Activated CD8-positive, alpha-beta T cell treated with anti-CD3 and anti-CD28 coated beads, Interleukin-2, amount 10 ng/mL, durations not matched to agents 7 days and 5 days (primary cell): ENCODE results near the gene ZNF783. TPM values are rescaled to one million over a fixed set of nuclear protein-coding genes. Genes with fewer than 3 reads are reported as not detected.

Source experiments
- ATAC-seq: fragments of 150-1000 bp; cut with Tn5 transposase; one replicate; pipeline ENCODE4 v1.10.0; 2021; ENCODE audit warnings: moderate library complexity
- CTCF ChIA-PET: fragments of 350-600 bp; sonication (Branson Sonifier 250); formaldehyde crosslinking; loops from one replicate; lab custom pipeline; 2021; ENCODE audit warnings: antibody characterized with exemption; lab: Charles Lee
- POLR2A ChIA-PET: fragments of 350-600 bp; sonication (Branson Sonifier 250); formaldehyde crosslinking; loops from one replicate; lab custom pipeline; 2021; ENCODE audit warnings: antibody characterized with exemption; lab: Charles Lee
- DNase-seq: peaks from one replicate; pipeline ENCODE4 v3.0.0-alpha.2; 2020
- H3K27ac Mint-ChIP-seq: one replicate; pipeline ENCODE4 v1.8.0; 2021; ENCODE audit warnings: mild to moderate bottlenecking, mixed read lengths
- H3K27me3 Mint-ChIP-seq: one replicate; pipeline ENCODE4 v1.8.0; 2021; ENCODE audit warnings: low read depth, mixed read lengths
- H3K36me3 Mint-ChIP-seq: one replicate; pipeline ENCODE4 v1.8.0; 2021; ENCODE audit warnings: low read depth, mixed read lengths
- H3K4me1 Mint-ChIP-seq: one replicate; pipeline ENCODE4 v1.8.0; 2021; ENCODE audit warnings: low read depth, mixed read lengths
- H3K4me3 Mint-ChIP-seq: one replicate; pipeline ENCODE4 v1.8.0; 2021; ENCODE audit warnings: mild to moderate bottlenecking, mixed read lengths
- H3K9me3 Mint-ChIP-seq: one replicate; pipeline ENCODE4 v1.8.0; 2022; ENCODE audit warnings: mixed read lengths; ENCODE audit not compliant: insufficient read depth
- total RNA-seq, 2 experiments: library from RNA; stranded (reverse); gene quantifications; one replicate each; pipeline ENCODE4 v1.2.3, GENCODE V29; 2021

Gene ZNF783
- total RNA-seq, 2 experiments from 2014 or later, result 12.7 to 12.9 TPM

DNA sequence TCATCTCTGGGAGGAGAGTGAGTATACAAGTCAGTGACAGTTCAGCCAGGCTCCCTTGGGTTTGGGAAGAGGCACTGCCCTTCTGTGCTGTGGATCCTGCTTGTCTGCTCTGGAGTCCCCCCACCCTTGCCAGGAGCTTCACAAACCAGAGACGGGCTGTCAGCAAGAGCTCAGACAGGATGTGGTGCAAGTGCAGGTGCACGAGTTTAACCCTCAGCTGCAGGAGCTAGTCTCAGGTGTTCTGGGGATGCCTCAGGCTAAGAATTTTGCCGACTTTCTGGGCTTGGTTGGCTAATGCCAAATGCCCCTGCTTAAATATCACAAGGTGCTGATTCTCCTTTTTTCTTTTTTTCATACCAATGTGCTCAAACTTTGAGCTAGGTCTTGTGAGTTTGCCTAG is 22.3 kb downstream of the ZNF783 start:
- no peaks in the 10 kb centered on the region for H3K27me3 Mint-ChIP-seq
- DNase-seq (peak; percentile 65), ATAC-seq (peak; percentile 10)
- ChIA-PET CTCF (interaction anchor here (0.7 to 3.0 kb wide), 11 partner anchors 14 to 378 kb away, joined by 3 to 44 read pairs (median 4); partner anchors contain the start of genes ZNF282 and ZNF783), POLR2A (interaction anchor here (1.1 kb wide), 1 partner anchor 19 kb away, joined by 3 read pairs; no protein-coding TSS in a partner anchor)
- H3K9me3 Mint-ChIP-seq, result no peaks in the 10 kb centered on the region
- peak overlapping the region; percentile 73 for H3K27ac Mint-ChIP-seq
- peaks cover 12% of the 10 kb centered on the region for H3K36me3 Mint-ChIP-seq
- peaks cover 38% of the 10 kb centered on the region for H3K4me1 Mint-ChIP-seq
- H3K4me3 Mint-ChIP-seq, result peak overlapping the region; percentile 74

DNA sequence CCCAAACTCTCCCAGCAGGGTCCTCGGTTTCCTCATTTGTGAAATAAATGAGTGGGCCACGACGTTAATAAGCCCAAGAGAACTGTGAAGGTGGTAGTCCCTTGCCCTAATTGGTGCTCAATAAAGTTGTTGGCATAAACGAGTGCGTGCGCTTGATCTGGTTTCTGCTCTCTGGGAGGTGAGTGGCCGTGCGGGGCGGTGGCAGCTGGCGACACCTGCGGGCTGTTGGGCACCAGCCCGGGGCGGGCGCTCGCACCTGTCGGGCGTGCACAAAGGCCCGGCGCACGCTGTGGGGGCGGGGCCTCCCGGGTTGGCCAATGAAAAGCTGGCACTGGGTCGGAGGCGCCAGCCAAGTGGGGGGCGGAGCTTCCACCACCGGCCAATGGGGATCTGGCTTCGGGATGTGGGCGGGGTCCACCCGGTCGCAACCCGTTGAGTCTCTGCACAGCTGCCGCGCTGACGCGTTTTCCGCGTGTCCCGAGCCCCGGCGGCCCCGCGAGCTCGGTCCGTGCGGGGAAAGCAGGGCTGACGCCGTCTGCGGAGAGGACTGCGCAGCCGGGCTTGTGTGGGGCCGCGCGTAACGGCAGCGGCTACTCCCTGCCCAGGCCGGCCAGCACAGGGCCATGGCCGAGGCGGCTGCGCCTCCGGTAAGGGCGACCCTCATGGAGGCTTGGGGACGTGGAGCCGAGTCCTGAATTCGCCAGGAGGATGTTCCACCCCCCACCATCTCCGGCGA is 23.0 kb downstream of the ZNF783 start:
- no peaks in the 10 kb centered on the region for H3K9me3 Mint-ChIP-seq
- H3K36me3 Mint-ChIP-seq, result peaks cover 11% of the 10 kb centered on the region
- ChIA-PET POLR2A (interaction anchor here (0.8 to 1.1 kb wide), 3 partner anchors 9 to 23 kb away, joined by 3 to 6 read pairs (median 3); partner anchors contain the start of gene ZNF783), CTCF (interaction anchor here (0.5 to 3.0 kb wide), 13 partner anchors 13 to 377 kb away, joined by 3 to 44 read pairs (median 4); partner anchors contain the start of genes ZNF282 and ZNF783)
- ATAC-seq, result peak; percentile 97
- DNase-seq, result peak; percentile 98
- no peaks in the 10 kb centered on the region for H3K27me3 Mint-ChIP-seq
- peak overlapping the region; percentile 73 for H3K27ac Mint-ChIP-seq
- peak overlapping the region; percentile 74 for H3K4me3 Mint-ChIP-seq
- peaks cover 38% of the 10 kb centered on the region for H3K4me1 Mint-ChIP-seq

GRCh38 chr7:149285603-149286002 is 23.6 kb downstream of the ZNF783 start:
- ATAC-seq, result no peak
- peak overlapping the region; percentile 74 for H3K4me3 Mint-ChIP-seq
- CTCF ChIA-PET, result interaction anchor here (0.5 to 3.0 kb wide), 11 partner anchors 12 to 376 kb away, joined by 3 to 44 read pairs (median 4); partner anchors contain the start of genes ZNF282 and ZNF783
- no peak for DNase-seq
- POLR2A ChIA-PET, result interaction anchor here (0.8 kb wide), 2 partner anchors 10 to 24 kb away, joined by 3 to 6 read pairs; partner anchors contain the start of gene ZNF783
- peak overlapping the region; percentile 64 for H3K27ac Mint-ChIP-seq
- peaks cover 39% of the 10 kb centered on the region for H3K4me1 Mint-ChIP-seq
- H3K36me3 Mint-ChIP-seq, result peaks cover 11% of the 10 kb centered on the region
- H3K9me3 Mint-ChIP-seq, result no peaks in the 10 kb centered on the region
- H3K27me3 Mint-ChIP-seq, result no peaks in the 10 kb centered on the region

DNA sequence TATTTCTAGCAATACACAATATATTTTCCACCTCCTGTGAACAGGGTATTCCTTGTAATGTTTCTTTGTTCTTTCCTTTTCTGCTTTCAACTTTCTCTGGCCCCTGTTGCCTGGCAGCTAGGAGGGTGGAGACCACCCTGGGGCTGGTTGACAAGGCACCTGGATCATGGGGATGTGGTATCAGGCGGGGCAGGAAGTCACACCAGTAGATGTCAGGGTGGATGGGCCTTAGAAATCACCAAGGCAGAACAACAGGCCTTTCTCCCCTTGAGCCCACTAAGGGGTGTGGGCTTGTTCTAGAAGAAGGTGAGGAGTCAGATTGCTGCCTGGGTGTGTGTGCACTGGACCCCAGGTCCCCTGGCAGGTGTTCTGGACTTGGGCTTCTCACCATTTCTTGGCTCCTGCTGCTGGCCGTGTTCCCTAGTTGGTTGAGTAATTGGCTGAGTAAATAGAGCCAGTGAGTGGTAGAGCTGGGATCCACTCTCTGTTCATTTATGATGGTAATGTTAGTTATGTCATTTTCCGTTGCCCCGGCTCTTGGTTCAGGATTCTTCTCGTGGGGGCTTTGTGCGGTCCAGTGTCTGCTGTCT is 24.9 kb downstream of the ZNF783 start:
- peaks cover 48% of the 10 kb centered on the region for H3K4me1 Mint-ChIP-seq
- H3K9me3 Mint-ChIP-seq, result no peaks in the 10 kb centered on the region
- ATAC-seq (no peak), DNase-seq (peak; percentile 33)
- POLR2A ChIA-PET, result no interaction called here
- peak overlapping the region; percentile 42 for H3K4me3 Mint-ChIP-seq
- peaks cover 9% of the 10 kb centered on the region for H3K36me3 Mint-ChIP-seq
- H3K27me3 Mint-ChIP-seq, result no peaks in the 10 kb centered on the region
- H3K27ac Mint-ChIP-seq, result peak overlapping the region; percentile 71
- CTCF ChIA-PET, result no interaction called here

DNA sequence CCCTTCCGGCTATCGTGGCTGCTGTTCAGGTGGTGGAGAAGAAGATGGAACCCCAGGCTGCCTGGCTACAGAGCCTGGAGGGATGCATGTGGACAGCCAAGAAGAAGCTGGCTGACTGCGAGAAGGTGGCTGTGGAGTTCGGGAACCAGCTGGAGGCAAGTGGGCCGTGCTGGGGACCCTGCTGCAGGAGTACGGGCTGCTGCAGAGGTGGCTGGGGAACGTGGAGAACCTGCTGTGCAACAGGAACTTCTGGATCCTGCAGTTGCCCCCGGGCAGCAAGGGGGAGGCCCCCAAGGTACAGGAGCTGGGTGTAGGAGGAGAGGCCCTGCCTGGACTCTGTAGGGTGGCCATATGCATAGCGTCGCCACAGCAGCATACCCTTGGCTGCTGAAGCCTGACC is 25.6 kb downstream of the ZNF783 start:
- peaks cover 5% of the 10 kb centered on the region for H3K36me3 Mint-ChIP-seq

GRCh38 chr7:149289262-149289661 is 27.3 kb downstream of the ZNF783 start:
- DNase-seq (no peak), ATAC-seq (no peak)
- ChIA-PET CTCF (no interaction called here), POLR2A (no interaction called here)
- H3K27me3 Mint-ChIP-seq, result no peaks in the 10 kb centered on the region
- no peak overlapping the region for H3K27ac Mint-ChIP-seq
- H3K36me3 Mint-ChIP-seq, result peaks cover 2% of the 10 kb centered on the region
- H3K9me3 Mint-ChIP-seq, result no peaks in the 10 kb centered on the region
- peaks cover 43% of the 10 kb centered on the region for H3K4me1 Mint-ChIP-seq
- H3K4me3 Mint-ChIP-seq, result no peak overlapping the region

More for the DNA sequence above, 25.6 kb downstream of the ZNF783 start:
- CTCF ChIA-PET, result no interaction called here
- no peaks in the 10 kb centered on the region for H3K9me3 Mint-ChIP-seq
- H3K27ac Mint-ChIP-seq, result peak overlapping the region; percentile 71
- POLR2A ChIA-PET, result interaction anchor here (0.6 kb wide), 1 partner anchor 117 kb away, joined by 3 read pairs; no protein-coding TSS in a partner anchor
- no peak overlapping the region for H3K4me3 Mint-ChIP-seq
- no peak for DNase-seq
- H3K4me1 Mint-ChIP-seq, result peaks cover 48% of the 10 kb centered on the region
- no peaks in the 10 kb centered on the region for H3K27me3 Mint-ChIP-seq
- ATAC-seq, result no peak

DNA sequence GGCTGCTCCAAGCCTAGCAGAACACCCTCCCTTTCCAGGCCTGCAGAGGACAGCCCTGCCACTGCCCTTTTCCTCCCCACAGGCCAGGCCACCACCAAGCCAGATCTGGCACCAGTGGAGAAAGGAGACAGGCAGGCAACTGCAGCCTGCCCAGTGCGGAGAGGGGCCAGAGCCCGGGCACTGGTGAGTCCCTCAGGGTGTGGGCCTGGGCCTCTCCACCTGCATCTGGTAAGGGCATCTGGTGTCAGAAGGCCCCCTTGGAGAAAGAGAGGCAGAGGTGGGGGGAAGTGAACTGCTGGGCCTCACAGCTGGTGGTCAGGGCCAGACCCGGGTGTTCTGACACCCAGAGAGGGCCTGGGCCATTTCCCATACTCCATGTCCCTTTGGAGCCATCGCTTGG is 27.9 kb downstream of the ZNF783 start:
- ATAC-seq (no peak), DNase-seq (no peak)
- CTCF ChIA-PET, result no interaction called here
- H3K27me3 Mint-ChIP-seq, result no peaks in the 10 kb centered on the region
- no peaks in the 10 kb centered on the region for H3K9me3 Mint-ChIP-seq
- POLR2A ChIA-PET, result no interaction called here
- H3K36me3 Mint-ChIP-seq, result peaks cover 2% of the 10 kb centered on the region
- no peak overlapping the region for H3K27ac Mint-ChIP-seq
- H3K4me3 Mint-ChIP-seq, result no peak overlapping the region
- H3K4me1 Mint-ChIP-seq, result peaks cover 37% of the 10 kb centered on the region

DNA sequence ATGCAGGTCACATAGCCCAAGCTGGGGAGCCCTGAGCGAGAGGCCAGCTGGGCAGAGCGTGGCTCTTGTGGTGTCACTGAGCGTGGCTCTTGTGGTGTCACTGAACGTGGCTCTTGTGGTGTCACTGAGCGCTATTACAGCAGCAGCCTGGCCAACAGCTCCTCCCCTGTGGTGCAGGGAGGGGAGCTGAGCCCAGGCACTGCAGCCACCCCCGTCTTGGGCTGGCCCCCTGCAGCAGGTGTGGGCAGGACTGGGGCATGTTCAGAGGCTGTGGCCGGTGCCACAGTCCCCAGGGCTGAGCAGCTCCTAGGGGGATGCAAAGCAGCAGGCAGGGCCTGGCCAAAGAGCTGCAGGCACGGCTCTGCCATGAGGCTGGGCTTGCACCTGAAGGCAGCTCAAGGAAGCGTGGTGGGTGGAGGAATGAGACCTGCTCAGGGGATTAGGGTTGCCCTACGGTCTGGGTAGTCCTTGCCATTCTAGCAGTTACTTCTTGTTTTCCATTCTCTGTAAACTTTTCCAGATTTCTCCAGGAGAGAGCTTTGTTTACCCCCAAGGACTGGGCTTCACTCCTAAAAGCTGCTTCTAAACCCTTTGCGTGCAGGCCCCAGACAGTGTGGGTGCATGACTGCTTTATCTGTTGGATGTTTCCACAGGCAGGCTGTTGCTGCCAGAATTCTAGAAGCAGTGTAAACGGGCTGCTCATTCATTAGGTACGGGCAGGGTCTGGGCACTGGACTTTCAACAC is 29.2 kb downstream of the ZNF783 start:
- no peaks in the 10 kb centered on the region for H3K27me3 Mint-ChIP-seq
- ChIA-PET CTCF (interaction anchor here (0.8 to 1.0 kb wide), 2 partner anchors 29 to 334 kb away, joined by 3 to 4 read pairs; partner anchors contain the start of gene ZNF783), POLR2A (no interaction called here)
- H3K36me3 Mint-ChIP-seq, result peaks cover 2% of the 10 kb centered on the region
- no peaks in the 10 kb centered on the region for H3K9me3 Mint-ChIP-seq
- no peak overlapping the region for H3K4me3 Mint-ChIP-seq
- H3K27ac Mint-ChIP-seq, result peak overlapping the region; percentile 65
- peak; percentile 53 for ATAC-seq
- H3K4me1 Mint-ChIP-seq, result peaks cover 29% of the 10 kb centered on the region
- peak; percentile 52 for DNase-seq

- POLR2A ChIA-PET, result no interaction called here
- Mint-ChIP-seq H3K27ac (no peak overlapping the region), H3K27me3 (no peaks in the 10 kb centered on the region), H3K4me1 (peaks cover 22% of the 10 kb centered on the region), H3K9me3 (no peaks in the 10 kb centered on the region), H3K36me3 (peaks cover 2% of the 10 kb centered on the region), H3K4me3 (no peak overlapping the region)
- ATAC-seq (no peak), DNase-seq (no peak)
- CTCF ChIA-PET, result interaction anchor here (0.8 to 1.0 kb wide), 2 partner anchors 30 to 333 kb away, joined by 3 to 4 read pairs; partner anchors contain the start of gene ZNF783
Observed at GRCh38 chr7:149291781-149292461, 29.9 kb downstream of the ZNF783 start.

DNA sequence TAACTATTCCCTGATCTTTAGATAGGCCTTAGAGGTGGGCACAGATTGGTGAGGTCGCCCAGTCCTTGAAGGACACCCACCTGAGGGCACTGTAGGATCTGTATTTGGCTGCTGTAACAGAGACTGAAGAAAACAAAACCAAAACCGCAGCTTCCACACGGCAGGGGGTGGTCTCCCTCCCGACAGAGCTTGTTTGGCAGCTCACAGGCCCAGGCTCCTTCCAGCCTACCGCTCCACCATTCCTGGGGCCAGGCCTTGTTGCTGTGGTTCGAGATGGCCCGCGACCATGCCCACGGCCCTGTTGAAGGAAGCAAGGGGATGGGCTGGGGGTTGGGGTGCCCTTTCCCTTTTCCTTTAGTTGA is 30.4 kb downstream of the ZNF783 start:
- Mint-ChIP-seq H3K4me3 (no peak overlapping the region), H3K27me3 (no peaks in the 10 kb centered on the region), H3K36me3 (peaks cover 2% of the 10 kb centered on the region), H3K4me1 (peaks cover 16% of the 10 kb centered on the region), H3K27ac (peak overlapping the region; percentile 7), H3K9me3 (no peaks in the 10 kb centered on the region)
- ChIA-PET POLR2A (no interaction called here), CTCF (interaction anchor here (0.9 kb wide), 1 partner anchor 26 kb away, joined by 3 read pairs; no protein-coding TSS in a partner anchor)
- no peak for ATAC-seq
- no peak for DNase-seq

DNA sequence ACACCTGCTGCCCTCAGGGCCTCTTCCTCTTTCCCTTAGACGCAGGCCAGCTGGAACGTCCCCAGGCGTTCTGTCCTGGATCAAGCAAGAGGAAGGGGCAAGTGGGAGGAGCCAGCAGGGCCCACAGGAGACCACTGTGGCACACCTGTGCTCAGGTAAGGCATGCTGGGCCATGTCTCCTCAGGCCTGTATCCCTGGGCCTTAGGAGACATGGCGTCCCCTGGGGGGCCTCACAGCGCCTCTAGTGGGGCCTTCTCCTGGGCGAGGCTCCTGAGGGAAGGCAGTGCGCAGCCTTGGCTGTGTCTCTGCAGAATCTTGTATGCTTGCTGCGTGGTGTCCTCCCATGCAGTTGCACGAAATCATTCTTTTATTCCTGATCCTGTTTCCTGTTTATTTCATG is 31.3 kb downstream of the ZNF783 start:
- POLR2A ChIA-PET, result no interaction called here
- Mint-ChIP-seq H3K27me3 (no peaks in the 10 kb centered on the region), H3K4me3 (no peak overlapping the region), H3K27ac (no peak overlapping the region), H3K4me1 (peaks cover 10% of the 10 kb centered on the region), H3K36me3 (no peaks in the 10 kb centered on the region), H3K9me3 (no peaks in the 10 kb centered on the region)
- CTCF ChIA-PET, result interaction anchor here (0.9 kb wide), 1 partner anchor 25 kb away, joined by 3 read pairs; no protein-coding TSS in a partner anchor
- ATAC-seq (no peak), DNase-seq (no peak)
